Jurkat, Clone E6-1 (cell line): Measurements from ENCODE around the gene AKT2. TPM values are rescaled to one million over a fixed set of nuclear protein-coding genes. Genes with fewer than 3 reads are reported as not detected.
"Not testable (repeated sequence)": the region's sequence is repeated elsewhere in the genome, so short reads cannot be mapped to it uniquely, and the experiment has no call there.

Experiments used
- DNase-seq: peaks from one replicate; pipeline ENCODE4 v3.0.0-alpha.2; 2011; ENCODE audit warnings: low read depth, low spot score
- H3K4me3 ChIP-seq: 2 replicates; pipeline ENCODE4 v1.5.1; 2011; ENCODE audit warnings: mild to moderate bottlenecking, low read length, control low read depth, moderate library complexity
- polyA plus RNA-seq: library from polyadenylated mRNA; unstranded; fragments of >200 nt; gene quantifications from one replicate; pipeline ENCODE4 v1.2.1, GENCODE V29; 2012; ENCODE audit warnings: missing spikeins; ENCODE audit not compliant: insufficient read length, insufficient read depth

AKT2 gene
- 102 TPM for polyA plus RNA-seq

DNA sequence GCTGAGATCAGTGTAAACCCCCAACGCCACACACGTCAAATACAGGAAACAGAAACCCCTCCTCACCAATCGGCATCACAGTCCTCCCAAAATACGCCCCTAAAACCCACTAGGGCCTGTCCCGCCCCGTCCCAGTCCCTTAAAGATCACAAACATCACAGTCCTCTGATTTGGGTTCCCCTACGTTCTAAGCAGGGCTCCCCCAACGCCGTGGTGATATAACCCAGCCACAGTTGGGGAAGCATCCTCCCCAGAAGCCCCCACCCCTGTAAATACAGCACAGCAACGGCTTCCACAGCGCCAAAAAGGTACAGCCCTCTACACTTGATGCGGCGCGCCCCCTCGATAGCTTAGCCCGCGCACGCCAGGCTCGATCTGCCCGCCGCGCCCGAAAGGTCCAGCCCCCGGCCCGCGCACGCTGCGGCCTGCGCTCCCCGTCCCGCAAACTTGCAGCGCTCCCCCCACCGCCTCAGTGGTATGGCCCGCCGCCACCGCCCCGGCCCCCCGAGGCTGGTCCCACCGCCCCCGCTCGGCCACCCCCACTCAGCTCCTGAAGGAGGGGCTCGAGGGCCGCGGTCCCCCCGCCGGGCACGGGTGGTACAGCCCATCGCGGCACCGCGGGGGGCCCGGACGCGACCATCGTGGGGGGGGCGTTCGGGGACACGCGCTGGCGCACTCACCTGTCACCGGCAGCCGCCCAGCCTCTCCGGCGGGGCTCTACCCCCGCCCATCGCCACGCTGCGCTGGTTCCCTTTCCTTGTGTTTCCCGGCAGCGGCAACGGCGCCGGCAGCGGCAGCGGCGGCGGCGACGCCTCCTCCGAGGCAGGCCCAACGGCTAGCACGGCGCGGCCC, at the start of gene AKT2:
Gene AKT2 (minus strand): TSS at position 845 of the 852 bp plus-strand sequence. CDS start 20,078 bp downstream, outside the sequence.
- DNase-seq = peak; percentile 49

DNA sequence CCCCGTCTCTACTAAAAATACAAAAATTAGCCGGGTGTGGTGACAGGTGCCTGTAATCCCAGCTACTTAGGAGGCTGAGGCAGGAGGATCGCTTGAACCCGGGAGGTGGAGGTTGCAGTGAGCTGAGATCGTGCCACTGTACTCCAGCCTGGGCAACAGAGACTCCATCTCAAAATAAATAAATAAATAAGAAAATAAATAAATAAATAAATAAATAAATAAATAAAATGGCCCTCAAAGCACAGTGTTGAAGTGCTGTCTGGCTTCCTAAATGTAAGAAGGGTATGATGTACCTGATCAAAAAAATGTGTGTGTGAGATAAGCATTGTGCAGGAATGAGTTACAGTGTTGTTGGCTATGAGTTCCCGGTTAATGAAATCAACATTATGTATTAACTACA, 47.9 kb upstream of the AKT2 start:
- DNase-seq = not testable (repeated sequence)

More for the DNA sequence above, at the start of gene AKT2:
- peak within 1 kb of the TSS; percentile 92 for H3K4me3 ChIP-seq

DNA sequence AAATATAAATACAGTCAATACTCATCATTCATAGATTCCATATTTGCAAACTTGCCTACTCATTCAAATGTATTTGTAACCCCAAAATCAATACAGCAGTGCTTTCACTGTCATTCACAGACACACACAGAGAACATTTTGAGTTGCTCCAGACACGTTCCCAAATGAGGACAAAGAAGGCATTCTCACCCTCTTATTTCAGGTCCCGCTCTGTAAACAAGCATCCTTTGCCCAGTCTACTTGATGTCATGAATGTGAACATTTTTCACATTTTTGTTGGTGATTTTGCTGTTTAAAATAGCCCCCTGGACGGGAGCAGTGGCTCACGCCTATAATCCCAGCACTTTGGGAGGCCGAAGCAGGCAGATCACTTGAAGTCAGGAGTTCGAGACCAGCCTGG, 47.5 kb upstream of the AKT2 start:
- H3K4me3 ChIP-seq = no peak overlapping the region
- DNase-seq = no peak

More for the DNA sequence above, 47.9 kb upstream of the AKT2 start:
- not testable (repeated sequence) for H3K4me3 ChIP-seq

DNA sequence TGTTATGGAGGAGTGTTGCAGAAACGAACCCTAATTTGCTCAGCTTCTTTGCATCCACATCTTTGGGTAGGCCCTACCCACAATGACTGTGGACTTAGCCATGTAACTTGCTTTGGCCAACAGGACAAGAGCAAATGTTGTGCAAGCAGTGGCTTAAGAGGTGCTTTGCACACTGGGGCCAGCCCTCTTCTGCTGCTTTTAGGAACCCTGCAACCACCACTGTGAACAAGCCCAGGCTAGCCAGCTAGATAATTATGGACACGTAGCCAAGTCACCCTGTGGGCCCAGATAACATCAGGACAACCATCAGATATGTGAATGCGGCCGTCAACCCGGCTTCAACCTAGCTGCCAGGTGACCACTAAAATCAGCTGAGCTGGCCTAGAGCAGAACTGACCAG, 45.9 kb upstream of the AKT2 start:
- H3K4me3 ChIP-seq = no peak overlapping the region
- no peak for DNase-seq

DNA sequence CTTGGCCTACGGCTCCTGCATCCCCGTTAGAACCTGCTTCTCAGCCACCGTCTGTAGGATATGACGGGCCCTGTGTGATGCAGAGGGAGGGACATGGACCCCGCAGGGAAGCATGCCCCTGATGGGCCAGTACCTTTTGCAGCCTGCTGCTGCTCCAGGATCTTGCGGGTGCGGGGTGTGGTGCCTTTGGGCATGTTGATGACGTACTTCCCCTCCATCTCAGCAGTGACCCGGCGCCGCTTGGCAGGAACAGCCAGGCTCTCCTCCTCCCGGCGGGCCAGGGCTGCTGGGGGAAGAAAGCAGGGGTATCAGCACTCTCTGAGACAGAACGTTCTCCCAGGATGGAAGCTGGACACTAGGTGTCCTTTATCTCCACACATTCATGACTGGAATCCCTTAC, 41.1 kb upstream of the AKT2 start:
- no peak overlapping the region for H3K4me3 ChIP-seq
- no peak for DNase-seq

DNA sequence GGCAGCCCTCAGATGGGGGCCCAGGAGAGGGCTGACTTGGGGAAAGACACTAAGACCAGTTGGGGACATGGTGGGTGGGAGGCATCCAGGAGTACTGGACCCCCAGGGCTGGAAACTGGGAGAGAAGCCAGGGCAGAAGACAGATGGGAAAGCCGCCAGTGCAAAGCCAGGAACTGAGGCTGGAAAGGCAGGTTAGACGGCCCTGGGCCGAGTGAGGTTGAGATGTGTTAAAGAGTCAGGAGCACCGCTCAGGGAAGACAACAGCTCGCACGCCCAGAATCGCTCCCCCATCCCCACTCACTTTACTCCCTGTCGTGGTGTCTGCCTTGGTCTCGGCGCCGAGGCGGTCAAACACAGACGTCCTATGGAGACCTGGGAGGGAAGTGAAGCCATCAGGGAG, 38.6 kb upstream of the AKT2 start:
- H3K4me3 ChIP-seq = no peak overlapping the region
- no peak for DNase-seq

DNA sequence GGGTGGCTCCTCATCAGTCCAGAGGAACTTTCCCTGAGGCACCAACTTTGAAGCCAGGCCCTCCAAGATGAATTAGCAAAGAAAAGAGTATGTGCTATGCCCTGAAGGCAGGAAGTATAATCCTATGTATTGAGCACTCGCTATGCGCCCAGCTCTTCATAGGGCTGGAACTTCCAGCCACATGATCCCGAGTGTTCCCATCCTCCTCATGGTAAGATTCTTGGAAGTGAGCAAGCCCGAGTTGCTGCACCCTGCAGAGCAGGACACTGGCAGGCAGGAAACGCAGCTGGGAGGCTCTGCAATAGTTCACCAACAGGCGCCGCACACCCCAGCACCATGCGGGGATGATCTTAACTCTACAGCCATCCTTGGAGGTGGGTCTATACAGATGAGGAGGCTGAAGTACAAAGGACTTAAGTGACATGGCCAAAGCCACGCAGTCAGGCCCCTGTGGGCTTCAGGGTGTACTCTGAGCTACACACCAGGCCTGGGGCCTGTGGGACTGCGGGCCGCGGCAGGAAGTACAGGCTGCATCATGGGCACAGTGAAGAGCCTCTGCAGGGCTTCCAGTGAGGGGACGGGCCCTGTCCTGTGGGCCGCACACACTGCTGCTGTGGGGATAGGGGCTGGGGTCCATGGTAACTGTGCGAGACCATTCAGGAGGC, 37.9 kb upstream of the AKT2 start:
- DNase-seq = no peak

DNA sequence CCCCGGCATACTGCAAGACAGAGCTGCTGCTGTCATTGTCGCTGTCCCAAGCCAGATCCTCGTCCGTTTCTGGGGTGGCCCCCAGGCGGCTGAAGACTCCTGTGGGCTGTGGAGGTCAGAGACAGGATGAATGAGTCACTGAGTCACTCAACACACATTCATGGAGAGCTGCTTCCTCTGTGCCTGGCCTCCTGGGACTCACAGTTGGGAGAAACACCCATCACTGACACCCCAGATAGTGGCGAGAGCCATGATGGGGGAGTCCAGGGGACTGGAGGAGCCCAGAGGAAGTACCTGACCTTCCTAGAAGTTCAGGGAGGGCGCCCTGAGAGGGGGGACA, 37.1 kb upstream of the AKT2 start:
- DNase-seq = no peak
- no peak overlapping the region for H3K4me3 ChIP-seq

More for the DNA sequence above, 37.9 kb upstream of the AKT2 start:
- H3K4me3 ChIP-seq = no peak overlapping the region

DNA sequence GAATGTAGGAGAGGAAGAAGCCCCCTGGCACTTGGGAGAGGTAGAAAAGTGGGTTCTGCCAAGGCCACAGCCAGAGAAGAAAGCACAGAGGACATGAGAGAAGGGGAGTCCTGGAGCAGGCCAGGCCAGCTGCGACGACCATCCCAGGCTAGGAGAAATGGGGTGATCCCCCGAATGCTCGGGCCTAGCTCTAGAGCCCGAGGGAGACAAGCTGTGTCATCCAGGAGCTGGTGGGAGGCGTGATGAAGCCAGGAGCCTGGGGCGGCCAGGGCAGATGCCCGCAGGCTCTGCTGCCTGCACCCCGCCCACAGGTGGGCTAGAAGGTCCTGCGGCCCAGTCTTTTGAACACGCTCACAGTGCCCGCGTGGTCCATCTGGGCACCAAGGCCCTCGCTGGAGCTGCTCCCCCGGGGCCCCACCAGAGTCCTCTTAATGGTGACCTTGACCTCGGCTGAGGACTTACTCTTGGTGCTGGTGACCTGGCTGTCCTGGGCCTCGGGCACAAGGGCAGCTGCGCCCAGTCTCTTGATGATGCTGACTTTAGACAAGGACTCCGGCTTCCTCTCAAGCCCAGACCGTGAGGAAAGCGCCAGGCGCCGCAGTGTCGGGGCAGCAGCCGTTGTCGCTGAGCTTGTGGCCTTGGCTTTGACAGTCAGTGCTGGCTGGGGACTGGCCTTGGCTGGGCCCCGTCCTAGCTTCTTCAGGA, 36.6 kb upstream of the AKT2 start:
- H3K4me3 ChIP-seq = no peak overlapping the region
- no peak for DNase-seq

DNA sequence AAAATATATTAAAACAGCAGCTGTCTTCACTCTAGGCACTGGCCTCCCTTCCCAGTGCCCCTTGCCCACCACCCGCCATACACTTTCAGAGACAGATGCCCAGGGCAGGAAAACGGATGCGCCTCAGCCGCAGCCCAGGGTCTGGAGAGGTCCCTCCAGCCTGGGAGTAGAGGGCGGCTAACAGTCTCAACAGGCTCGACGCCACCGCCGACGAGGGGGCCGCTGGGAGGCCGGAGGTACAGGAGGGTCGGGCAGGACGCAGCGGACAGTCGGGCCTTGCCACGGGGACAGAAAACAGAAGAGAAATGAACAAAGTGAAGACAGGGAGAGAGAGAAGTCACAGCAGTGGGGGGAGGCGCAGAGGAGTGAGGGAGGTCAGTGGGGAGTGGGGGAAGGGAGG, 35.9 kb upstream of the AKT2 start:
- H3K4me3 ChIP-seq = no peak overlapping the region
- DNase-seq = no peak

DNA sequence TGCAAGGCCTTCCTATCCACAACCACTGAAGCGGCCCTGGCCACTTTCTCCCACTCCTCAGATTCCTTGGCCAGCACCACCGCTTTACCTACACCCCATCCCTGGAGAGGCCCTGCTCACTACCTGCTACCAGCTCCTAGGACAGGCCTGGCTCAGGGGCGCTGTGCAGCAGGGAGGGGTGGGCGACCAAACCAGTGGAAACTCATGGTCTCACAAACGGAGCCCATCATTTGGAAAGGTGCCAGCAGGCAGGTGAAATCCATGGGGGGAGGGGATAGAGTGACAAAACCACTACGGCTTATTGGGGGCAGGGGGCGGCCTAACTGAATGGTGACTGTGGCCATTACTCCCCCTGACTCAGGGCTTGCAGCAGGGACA, 35.4 kb upstream of the AKT2 start:
- no peak for DNase-seq

DNA sequence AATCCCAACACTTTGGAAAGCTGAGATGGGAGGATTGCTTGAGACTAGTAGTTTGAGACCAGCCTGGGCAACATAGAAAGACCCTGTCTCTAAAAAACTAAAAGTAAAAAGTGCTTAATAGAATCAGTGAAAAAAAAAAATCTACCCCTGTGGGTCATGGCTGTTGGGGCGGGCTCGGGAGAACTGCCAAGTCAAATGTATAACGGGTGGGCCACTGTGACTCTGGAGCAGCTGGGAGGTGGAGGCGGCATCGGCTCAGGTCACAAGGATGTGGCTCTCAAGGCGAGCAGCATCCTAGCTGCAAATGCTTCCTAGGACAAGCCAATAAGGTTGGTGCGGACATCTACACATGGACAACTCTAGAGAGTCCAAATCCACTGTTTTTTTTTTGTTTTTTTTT, 32.2 kb upstream of the AKT2 start:
- no peak overlapping the region for H3K4me3 ChIP-seq
- no peak for DNase-seq

More for the DNA sequence above, 35.4 kb upstream of the AKT2 start:
- no peak overlapping the region for H3K4me3 ChIP-seq

DNA sequence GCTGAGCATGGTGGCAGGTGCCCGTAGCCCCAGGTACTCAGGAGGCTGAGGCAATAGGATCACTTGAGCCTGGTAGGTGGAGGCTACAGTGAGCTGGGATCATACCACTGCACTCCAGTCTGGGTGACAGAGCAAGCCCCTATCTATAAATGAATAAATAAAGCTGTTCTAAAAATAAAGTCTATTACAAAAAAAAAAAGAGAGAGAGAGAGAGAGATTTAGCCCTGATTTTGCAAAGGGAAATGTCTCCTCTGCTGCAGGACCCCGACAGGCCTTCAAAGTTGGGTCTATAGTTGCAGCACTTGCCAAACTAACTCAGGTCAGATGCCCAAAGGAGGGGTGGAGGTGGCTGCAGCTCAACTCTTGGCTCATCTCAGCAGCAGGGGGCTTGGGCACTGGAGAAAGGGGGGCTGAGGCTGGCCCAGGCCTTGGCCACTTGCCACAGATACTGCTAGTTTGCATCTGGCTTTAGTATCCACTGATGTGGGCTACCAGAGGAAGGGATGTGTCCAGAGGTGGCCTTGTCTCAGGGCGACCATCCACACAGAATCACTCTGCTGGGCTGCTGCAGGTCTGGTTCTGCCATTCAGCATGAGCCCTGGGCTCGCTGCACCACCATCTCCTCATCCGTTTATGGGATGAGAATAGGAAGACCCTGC, 30.8 kb upstream of the AKT2 start:
- DNase-seq = no peak
- H3K4me3 ChIP-seq = no peak overlapping the region

DNA sequence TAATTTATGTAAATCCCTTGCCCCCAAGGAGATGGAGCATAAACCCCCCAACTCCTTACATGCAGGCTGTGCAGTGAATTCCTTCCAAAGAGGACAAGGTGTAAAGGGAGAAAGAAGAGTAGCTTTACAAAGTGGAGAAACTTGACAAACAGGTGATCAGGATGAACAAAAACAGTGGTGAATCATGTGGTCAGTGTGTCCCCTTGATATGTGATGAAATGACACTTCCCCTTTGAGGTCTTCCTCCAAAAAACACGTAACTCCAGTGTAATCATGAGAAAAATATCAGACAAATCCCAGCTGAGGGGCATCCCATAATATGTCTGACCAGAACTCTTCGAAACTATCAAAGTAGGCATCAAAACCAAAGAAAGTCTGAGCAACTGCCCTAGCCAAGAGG, 29.5 kb upstream of the AKT2 start:
- no peak for DNase-seq
- H3K4me3 ChIP-seq = no peak overlapping the region

DNA sequence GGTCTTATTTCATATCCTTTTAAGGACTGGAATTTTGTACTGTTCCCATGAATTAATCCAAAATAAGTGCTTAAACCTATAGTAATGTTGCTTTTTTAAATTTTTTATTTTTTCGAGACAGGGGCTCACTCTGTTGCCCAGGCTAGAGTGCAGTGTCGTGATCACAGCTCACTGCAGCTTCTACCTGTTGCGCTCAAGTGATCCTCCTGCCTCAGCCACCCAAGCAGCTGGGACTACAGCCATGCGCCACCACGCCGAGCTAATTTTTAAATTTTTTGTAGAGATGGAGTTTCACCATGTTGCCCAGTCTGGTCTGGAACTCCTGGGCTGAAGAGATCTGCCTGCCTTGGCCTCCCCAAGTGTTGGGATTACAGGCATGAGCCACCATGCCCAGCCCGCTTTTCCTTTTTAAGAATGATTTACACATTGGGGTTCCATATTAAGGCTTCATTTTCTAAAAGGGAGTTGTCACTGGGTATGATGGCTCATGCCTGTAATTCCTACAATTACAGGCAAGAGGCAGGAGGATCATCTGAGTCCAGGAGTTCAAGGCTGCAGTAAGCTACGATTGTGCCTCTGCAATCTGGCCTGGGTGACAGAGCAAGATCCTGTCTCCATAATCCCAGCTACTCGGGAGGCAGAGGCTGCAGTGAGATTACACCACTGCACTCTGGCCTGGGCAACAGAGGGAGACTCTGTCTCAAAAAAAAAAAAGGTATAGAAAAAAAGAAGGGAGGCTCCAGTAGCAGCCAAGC, 28.3 kb upstream of the AKT2 start:
- DNase-seq = no peak
- no peak overlapping the region for H3K4me3 ChIP-seq

DNA sequence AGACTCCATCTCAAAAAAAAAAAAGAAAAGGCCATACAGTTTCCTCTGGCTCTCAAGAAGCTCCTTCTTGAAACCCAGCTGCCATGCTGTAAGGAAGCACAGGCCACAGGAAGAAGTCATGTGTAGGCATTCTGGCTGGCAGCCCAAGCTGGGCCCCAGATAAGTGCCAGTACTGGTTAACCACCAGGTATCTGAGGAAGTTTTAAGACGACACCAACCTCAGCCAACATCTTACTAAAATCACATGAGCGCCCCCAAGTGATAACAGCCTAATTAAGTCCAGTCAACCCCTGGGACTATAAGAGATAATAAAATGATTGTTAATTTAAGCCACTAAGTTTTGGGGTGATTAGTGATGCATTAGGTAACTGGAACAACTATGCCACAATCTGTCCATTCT, 27.4 kb upstream of the AKT2 start:
- H3K4me3 ChIP-seq = no peak overlapping the region
- DNase-seq = peak; percentile 77

DNA sequence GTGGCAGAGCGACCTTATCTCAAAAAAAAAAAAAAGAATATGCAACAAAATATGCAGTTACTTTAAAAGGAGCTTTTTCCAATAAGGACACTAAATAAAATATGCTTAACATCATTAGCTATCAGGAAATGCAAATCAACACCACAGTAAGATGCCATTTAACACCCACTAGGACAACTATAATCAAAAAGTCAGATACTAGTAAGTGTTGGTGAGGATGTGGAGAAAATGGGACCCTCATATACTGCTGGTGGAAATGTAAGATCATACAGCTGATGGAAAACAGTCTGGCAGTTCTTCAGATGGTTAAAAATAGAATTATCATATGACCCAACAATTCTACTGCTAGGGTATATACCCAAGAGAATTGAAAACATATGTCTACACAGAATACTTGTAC, 24.5 kb upstream of the AKT2 start:
- H3K4me3 ChIP-seq = no peak overlapping the region
- no peak for DNase-seq

DNA sequence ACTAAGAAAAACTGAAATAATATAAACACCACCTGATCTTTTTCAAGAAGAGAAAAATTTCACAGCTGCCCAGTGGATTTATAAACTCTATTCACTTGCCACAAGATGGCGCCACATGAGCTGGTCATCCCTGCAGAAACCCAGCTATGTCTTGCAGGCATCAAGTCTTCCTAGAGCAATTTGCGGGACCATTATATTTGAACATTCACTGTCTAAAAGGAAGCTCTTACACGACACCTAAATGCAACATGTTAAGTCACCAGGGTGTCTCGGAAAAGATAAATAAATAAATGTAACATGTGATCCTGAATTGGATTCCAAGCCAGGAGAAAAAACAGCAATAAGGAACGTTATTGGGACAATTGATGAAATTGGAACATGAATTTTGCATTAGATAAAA, 20.3 kb upstream of the AKT2 start:
- DNase-seq = peak; percentile 82
- no peak overlapping the region for H3K4me3 ChIP-seq

DNA sequence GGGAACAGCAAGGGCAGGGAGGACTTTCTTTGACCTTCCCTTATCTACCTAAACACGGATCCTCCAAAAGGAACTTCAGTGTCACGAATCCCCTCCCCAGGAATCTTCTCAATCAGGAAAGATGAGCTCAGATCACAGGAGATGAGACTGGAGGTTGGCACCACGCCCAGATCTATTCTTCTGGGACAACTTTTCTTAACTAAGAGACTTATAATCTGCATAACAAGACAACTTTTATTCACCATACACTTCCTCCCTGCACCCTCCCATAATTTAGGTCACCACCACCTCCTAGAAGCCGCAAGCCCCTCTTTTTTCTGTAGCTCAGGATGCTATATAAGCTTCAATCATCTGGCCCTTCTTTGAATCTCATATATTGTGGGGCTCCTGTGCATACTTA, 19.2 kb upstream of the AKT2 start:
- no peak overlapping the region for H3K4me3 ChIP-seq
- DNase-seq = no peak
